Mesendoderm (in vitro differentiated cells): ENCODE data around the gene ZNF124.
"Not testable (repeated sequence)": the region's sequence is repeated elsewhere in the genome, so short reads cannot be mapped to it uniquely, and the experiment has no call there.

Source experiments
- DNase-seq: peaks from one replicate; pipeline ENCODE4 v3.0.0; 2013
- H2AK5ac ChIP-seq: 2 replicates; pipeline ENCODE4 v1.6.1; 2013; ENCODE audit warnings: low read length, inconsistent platforms
- H2BK120ac ChIP-seq: 2 replicates; pipeline ENCODE4 v1.6.1; 2013; ENCODE audit warnings: low read depth, mild to moderate bottlenecking, low read length, moderate library complexity, mixed read lengths
- H2BK15ac ChIP-seq: replicated peaks from 2 replicates; pipeline ENCODE4 v1.6.1; 2013; ENCODE audit warnings: low read depth, mild to moderate bottlenecking, moderate library complexity
- H2BK5ac ChIP-seq: 2 replicates; pipeline ENCODE4 v1.6.1; 2013; ENCODE audit warnings: low read length, inconsistent platforms
- H3K18ac ChIP-seq: 2 replicates; pipeline ENCODE4 v1.6.1; 2013; ENCODE audit warnings: mild to moderate bottlenecking, low read length, mixed read lengths
- H3K23ac ChIP-seq: one replicate; pipeline ENCODE4 v1.6.1; 2013; ENCODE audit warnings: low read length
- H3K27ac ChIP-seq: 2 replicates; pipeline ENCODE4 v1.5.1; 2013; ENCODE audit warnings: low read depth, mild to moderate bottlenecking, inconsistent platforms, low read length, moderate library complexity
- H3K27me3 ChIP-seq: 2 replicates; pipeline ENCODE4 v1.6.1; 2013; ENCODE audit warnings: low read length, control low read depth, mild to moderate bottlenecking, inconsistent platforms; ENCODE audit not compliant: insufficient read depth, poor library complexity
- H3K36me3 ChIP-seq: 2 replicates; pipeline ENCODE4 v1.6.1; 2013; ENCODE audit warnings: low read length, inconsistent platforms; ENCODE audit not compliant: control insufficient read depth, insufficient read depth
- H3K4ac ChIP-seq: one replicate; pipeline ENCODE4 v1.6.1; 2013; ENCODE audit warnings: low read depth, mild to moderate bottlenecking, low read length, moderate library complexity
- H3K4me1 ChIP-seq: 2 replicates; pipeline ENCODE4 v1.6.1; 2013; ENCODE audit warnings: low read depth, low read length, inconsistent platforms; ENCODE audit not compliant: control insufficient read depth
- H3K4me2 ChIP-seq: 2 replicates; pipeline ENCODE4 v1.6.1; 2013; ENCODE audit warnings: low read length
- H3K4me3 ChIP-seq: 2 replicates; pipeline ENCODE4 v1.5.1; 2013; ENCODE audit warnings: mild to moderate bottlenecking, low read length
- H3K56ac ChIP-seq: one replicate; pipeline ENCODE4 v1.6.1; 2013; ENCODE audit warnings: low read length
- H3K79me1 ChIP-seq: 2 replicates; pipeline ENCODE4 v1.6.1; 2013; ENCODE audit warnings: low read length, inconsistent platforms
- H3K79me2 ChIP-seq: 2 replicates; pipeline ENCODE4 v1.6.1; 2013; ENCODE audit warnings: mild to moderate bottlenecking, low read length; ENCODE audit not compliant: control insufficient read depth, insufficient read depth
- H3K9ac ChIP-seq: 2 replicates; pipeline ENCODE4 v1.6.1; 2013; ENCODE audit warnings: low read length, inconsistent platforms
- H4K5ac ChIP-seq: one replicate; pipeline ENCODE4 v1.6.1; 2013; ENCODE audit warnings: low read length
- H4K8ac ChIP-seq: one replicate; pipeline ENCODE4 v1.6.1; 2013; ENCODE audit warnings: low read depth, mild to moderate bottlenecking, control low read depth, low read length, moderate library complexity
- WGBS: extraction: QIAGEN DNeasy Blood & Tissue Kit; methylation state at CpG from one replicate; pipeline ENCODE4 v1.1.7; 2013; ENCODE audit warnings: low lambda C conversion rate, missing lambda C conversion rate; ENCODE audit not compliant: insufficient coverage; ENCODE audit errors: extremely low coverage; 5-methylcytosine and 5-hydroxymethylcytosine counted together

Gene ZNF124

DNA sequence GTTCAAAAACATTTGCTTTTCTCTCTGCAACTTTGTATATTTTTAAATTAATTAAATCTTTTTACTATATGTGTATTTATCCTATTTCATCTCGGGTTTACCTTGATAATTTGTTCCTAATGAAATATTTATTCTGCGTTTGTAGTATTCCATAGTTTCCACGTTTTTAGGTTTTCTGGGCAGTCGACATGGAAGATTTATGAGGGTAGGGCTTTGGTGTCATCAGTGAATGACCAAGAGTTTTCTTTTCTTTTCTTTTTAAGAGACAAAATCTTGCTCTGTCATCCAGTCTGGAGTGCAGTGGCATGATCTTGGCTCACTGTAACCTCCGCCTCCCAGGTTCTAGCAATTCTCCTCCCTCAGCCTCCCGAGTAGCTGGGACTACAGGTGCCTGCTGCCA lies 50.4 kb downstream of the ZNF124 start:
- no peak for DNase-seq
- H3K56ac ChIP-seq: no peak overlapping the region
- H3K4me2 ChIP-seq: no peak overlapping the region
- no peak overlapping the region for H3K4me3 ChIP-seq
- no CpG with 5 or more reads among the region's 6 CpGs for WGBS
- H4K5ac ChIP-seq: no peak overlapping the region
- no peak overlapping the region for H2BK15ac ChIP-seq
- no peak overlapping the region for H2BK5ac ChIP-seq
- H3K79me1 ChIP-seq: no peaks in the 10 kb centered on the region
- H3K9ac ChIP-seq: no peak overlapping the region
- no peak overlapping the region for H4K8ac ChIP-seq
- H3K4ac ChIP-seq: no peak overlapping the region
- no peaks in the 10 kb centered on the region for H3K4me1 ChIP-seq
- no peak overlapping the region for H3K18ac ChIP-seq
- H3K23ac ChIP-seq: no peak overlapping the region
- no peak overlapping the region for H2BK120ac ChIP-seq
- H3K27ac ChIP-seq: no peak overlapping the region
- H3K27me3 ChIP-seq: no peaks in the 10 kb centered on the region
- H3K36me3 ChIP-seq: no peaks in the 10 kb centered on the region
- no peaks in the 10 kb centered on the region for H3K79me2 ChIP-seq
- H2AK5ac ChIP-seq: no peak overlapping the region

DNA sequence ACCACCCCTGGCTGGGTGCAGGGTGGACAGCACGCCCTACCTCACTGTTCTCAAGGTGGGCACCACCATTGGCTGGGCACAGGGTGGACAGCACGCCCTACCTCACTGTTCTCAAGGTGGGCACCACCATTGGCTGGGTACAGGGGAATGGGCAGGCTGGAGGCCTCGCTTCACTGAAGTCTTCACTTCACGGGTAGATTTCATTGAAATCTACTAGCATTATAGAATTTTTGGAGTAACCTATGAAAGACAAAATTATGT lies 51.5 kb downstream of the ZNF124 start:
- H3K27me3 ChIP-seq, H2AK5ac ChIP-seq, H3K23ac ChIP-seq, H3K4me1 ChIP-seq, H3K9ac ChIP-seq, H4K5ac ChIP-seq, H3K27ac ChIP-seq, DNase-seq, H3K4me2 ChIP-seq, H2BK5ac ChIP-seq, H3K4me3 ChIP-seq, H2BK15ac ChIP-seq, H3K18ac ChIP-seq, H3K56ac ChIP-seq, H4K8ac ChIP-seq, H2BK120ac ChIP-seq, H3K79me2 ChIP-seq, H3K4ac ChIP-seq, H3K79me1 ChIP-seq, H3K36me3 ChIP-seq: not testable (repeated sequence)
- no CpG with 5 or more reads among the region's 4 CpGs for WGBS

DNA sequence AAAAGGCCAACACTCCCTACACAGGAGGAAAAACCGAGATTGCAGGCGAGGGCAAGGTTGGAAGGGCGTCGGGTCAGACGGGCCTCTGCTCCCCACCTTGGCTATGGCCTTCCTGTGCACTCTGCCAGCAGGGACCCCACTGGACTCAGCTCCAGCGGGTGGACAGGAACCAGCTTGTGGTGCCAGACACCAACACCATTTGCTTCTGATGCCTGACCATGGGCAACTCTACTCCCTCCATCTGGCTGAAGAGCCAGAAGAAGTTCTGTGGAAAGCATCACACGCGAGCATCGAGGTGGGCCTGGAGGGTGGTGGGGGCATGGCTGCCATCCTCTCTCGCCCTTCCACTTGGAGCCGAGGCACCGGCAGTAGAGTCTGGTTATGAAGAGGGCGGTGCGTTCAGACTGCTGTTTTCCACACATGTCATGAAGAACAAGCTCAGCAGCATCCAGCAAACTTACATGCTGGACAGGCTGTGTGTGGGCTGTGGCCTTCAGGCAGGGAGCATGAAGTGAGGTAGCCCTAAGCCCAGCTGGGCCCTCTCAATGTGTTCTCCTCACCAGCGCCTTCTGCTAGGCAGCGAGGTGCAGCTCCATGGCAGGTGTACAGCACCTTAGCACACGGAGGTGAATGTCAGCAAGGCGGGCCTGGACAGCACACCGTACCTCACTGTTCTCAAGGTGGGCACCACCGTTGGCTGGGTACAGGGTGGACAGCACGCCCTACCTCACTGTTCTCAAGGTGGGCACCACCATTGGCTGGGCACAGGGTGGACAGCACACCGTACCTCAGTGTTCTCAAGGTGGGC lies 52.0 kb downstream of the ZNF124 start:
- Histone ChIP-seq H4K8ac (no peak overlapping the region), H3K4me1 (no peaks in the 10 kb centered on the region), H3K4me3 (no peak overlapping the region), H2BK5ac (no peak overlapping the region), H3K79me2 (no peaks in the 10 kb centered on the region), H3K4ac (no peak overlapping the region), H3K9ac (no peak overlapping the region), H4K5ac (no peak overlapping the region), H3K79me1 (no peaks in the 10 kb centered on the region), H3K27me3 (no peaks in the 10 kb centered on the region), H3K36me3 (no peaks in the 10 kb centered on the region), H3K23ac (no peak overlapping the region), H3K56ac (no peak overlapping the region), H3K4me2 (no peak overlapping the region), H2BK15ac (no peak overlapping the region), H2AK5ac (no peak overlapping the region), H3K18ac (no peak overlapping the region), H3K27ac (no peak overlapping the region), H2BK120ac (no peak overlapping the region)
- no CpG with 5 or more reads among the region's 22 CpGs for WGBS
- DNase-seq: no peak

DNA sequence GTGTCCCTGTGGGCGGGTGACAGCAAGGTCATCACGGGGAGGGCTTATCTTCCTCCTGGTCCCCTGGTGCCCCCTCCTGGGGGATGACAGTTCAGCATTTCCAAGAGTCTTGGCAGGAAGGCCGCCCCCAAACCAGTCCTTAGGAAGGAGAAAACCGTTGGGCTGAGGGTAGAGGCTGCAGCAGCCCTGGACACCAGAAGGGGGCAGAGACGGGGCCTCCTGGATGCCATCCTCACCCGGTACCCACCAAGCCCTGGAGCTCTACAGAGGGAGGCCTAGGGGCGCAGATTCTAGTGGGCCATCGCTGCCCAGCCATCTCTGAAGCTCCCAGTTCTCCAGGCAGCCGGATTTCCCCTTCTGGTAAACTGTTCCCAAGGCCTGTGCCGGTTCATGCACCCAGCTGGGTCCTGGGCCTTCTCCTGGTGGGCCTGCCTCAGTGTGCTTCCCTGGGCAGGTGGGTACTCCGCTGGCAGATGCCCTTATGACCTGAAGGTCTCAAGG lies 52.8 kb downstream of the ZNF124 start:
- Histone ChIP-seq H3K36me3 (no peaks in the 10 kb centered on the region), H2BK15ac (no peak overlapping the region), H3K4me1 (no peaks in the 10 kb centered on the region), H3K4me3 (no peak overlapping the region), H3K4ac (no peak overlapping the region), H4K8ac (no peak overlapping the region), H3K4me2 (no peak overlapping the region), H3K56ac (no peak overlapping the region), H3K27ac (no peak overlapping the region), H4K5ac (no peak overlapping the region), H2BK120ac (no peak overlapping the region), H3K27me3 (no peaks in the 10 kb centered on the region), H3K79me1 (no peaks in the 10 kb centered on the region), H2AK5ac (no peak overlapping the region), H3K18ac (no peak overlapping the region), H2BK5ac (no peak overlapping the region), H3K23ac (no peak overlapping the region), H3K9ac (no peak overlapping the region), H3K79me2 (no peaks in the 10 kb centered on the region)
- WGBS: no CpG with 5 or more reads among the region's 11 CpGs
- peak; percentile 94 for DNase-seq

DNA sequence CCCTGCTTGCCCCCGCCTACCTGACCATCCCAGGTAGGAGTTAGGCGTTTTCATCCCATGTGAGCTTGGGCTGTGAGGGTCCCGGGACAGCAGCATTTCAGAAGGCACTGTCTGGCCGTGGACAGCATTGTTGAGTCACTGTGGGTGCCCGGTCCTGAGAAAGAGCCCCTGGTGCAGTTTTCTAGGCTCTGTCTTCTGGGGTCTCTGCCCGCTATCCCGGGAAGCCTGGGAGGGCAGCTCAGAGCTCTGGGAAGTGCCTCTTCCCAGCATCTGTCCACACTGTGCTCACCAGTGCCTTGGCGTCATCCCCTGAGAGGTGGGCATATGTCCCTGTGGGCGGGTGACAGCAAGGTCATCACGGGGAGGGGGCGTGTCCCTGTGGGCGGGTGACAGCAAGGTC lies 56.3 kb downstream of the ZNF124 start:
- Histone ChIP-seq H2BK120ac (no peak overlapping the region), H4K8ac (no peak overlapping the region)
- WGBS: no CpG with 5 or more reads among the region's 12 CpGs

DNA sequence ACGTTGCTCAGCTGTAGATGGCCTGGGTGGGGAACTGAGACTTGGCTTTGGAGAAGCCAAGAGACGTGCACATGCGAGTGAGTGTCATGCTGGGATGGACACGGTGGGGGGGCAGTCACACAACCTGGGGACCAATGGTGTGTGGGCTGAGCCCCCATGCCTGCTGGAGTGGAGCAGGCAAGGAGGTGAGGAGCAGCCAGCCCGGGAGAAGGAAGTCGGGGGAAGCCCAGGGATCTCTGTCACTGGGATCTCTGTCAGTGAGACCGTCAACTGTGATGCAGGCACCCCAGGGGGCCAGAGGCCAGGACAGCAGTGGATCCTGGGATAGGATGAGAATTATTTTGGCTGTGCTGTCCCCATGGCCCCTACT lies 56.7 kb downstream of the ZNF124 start:
- Histone ChIP-seq H3K23ac (no peak overlapping the region), H3K27me3 (peaks cover 5% of the 10 kb centered on the region), H3K27ac (no peak overlapping the region), H4K5ac (no peak overlapping the region), H3K4ac (no peak overlapping the region), H3K4me3 (no peak overlapping the region), H4K8ac (no peak overlapping the region), H3K36me3 (no peaks in the 10 kb centered on the region), H2BK120ac (no peak overlapping the region), H3K79me2 (no peaks in the 10 kb centered on the region), H2BK15ac (no peak overlapping the region), H3K56ac (no peak overlapping the region), H2AK5ac (no peak overlapping the region), H3K4me1 (no peaks in the 10 kb centered on the region), H3K9ac (no peak overlapping the region), H3K18ac (no peak overlapping the region), H2BK5ac (no peak overlapping the region), H3K79me1 (no peaks in the 10 kb centered on the region), H3K4me2 (no peak overlapping the region)
- no CpG with 5 or more reads among the region's 7 CpGs for WGBS
- no peak for DNase-seq

More for the DNA sequence above, 56.3 kb downstream of the ZNF124 start:
- Histone ChIP-seq H4K5ac (no peak overlapping the region), H2AK5ac (no peak overlapping the region), H3K4me2 (no peak overlapping the region), H3K56ac (no peak overlapping the region), H3K9ac (no peak overlapping the region), H3K23ac (no peak overlapping the region), H3K27me3 (peaks cover 5% of the 10 kb centered on the region), H3K4me3 (no peak overlapping the region), H3K4ac (no peak overlapping the region), H2BK5ac (no peak overlapping the region), H3K79me1 (no peaks in the 10 kb centered on the region), H2BK15ac (no peak overlapping the region), H3K27ac (no peak overlapping the region), H3K36me3 (no peaks in the 10 kb centered on the region), H3K4me1 (no peaks in the 10 kb centered on the region), H3K18ac (no peak overlapping the region), H3K79me2 (no peaks in the 10 kb centered on the region)
- no peak for DNase-seq
